GM18520 (cell line): Measurements from ENCODE around the gene SEC14L6.
"Not testable (repeated sequence)": the region's sequence is repeated elsewhere in the genome, so short reads cannot be mapped to it uniquely, and the experiment has no call there.

ENCODE experiments used
- ATAC-seq: cut with Tn5 transposase; IDR thresholded peaks from one replicate; pipeline ENCODE4 v1.9.1; 2021; ENCODE audit not compliant: unreplicated experiment

SEC14L6 gene

GRCh38 chr22:30546616-30547015, at the start of gene SEC14L6:
Gene SEC14L6 (minus strand): TSS chr22:30546741. CDS start chr22:30546682, 59 bp downstream.
- ATAC-seq, result no peak

GRCh38 chr22:30596199-30596598, 49.7 kb upstream of the SEC14L6 start:
- ATAC-seq, result no peak

GRCh38 chr22:30592360-30592713, 45.8 kb upstream of the SEC14L6 start:
- not testable (repeated sequence) for ATAC-seq

- peak; percentile 90 for ATAC-seq
Observed at GRCh38 chr22:30591588-30592359, 45.2 kb upstream of the SEC14L6 start, which contains the start of gene PES1. Gene PES1 (minus strand): TSS chr22:30591910. CDS start chr22:30591833, 77 bp downstream.

GRCh38 chr22:30591191-30591587, 44.6 kb upstream of the SEC14L6 start:
- peak; percentile 6 for ATAC-seq

GRCh38 chr22:30586414-30586813, 39.9 kb upstream of the SEC14L6 start:
- ATAC-seq, result no peak

- ATAC-seq, result no peak
Observed at GRCh38 chr22:30584441-30584840, 37.9 kb upstream of the SEC14L6 start.

- no peak for ATAC-seq
Observed at GRCh38 chr22:30582788-30583545, 36.4 kb upstream of the SEC14L6 start.

- no peak for ATAC-seq
Observed at GRCh38 chr22:30582051-30582450, 35.5 kb upstream of the SEC14L6 start.

GRCh38 chr22:30580896-30581295, 34.4 kb upstream of the SEC14L6 start:
- no peak for ATAC-seq

GRCh38 chr22:30578481-30578880, 31.9 kb upstream of the SEC14L6 start:
- no peak for ATAC-seq

- no peak for ATAC-seq
Observed at GRCh38 chr22:30575859-30576258, 29.3 kb upstream of the SEC14L6 start.

- ATAC-seq, result no peak
Observed at GRCh38 chr22:30574997-30575671, 28.6 kb upstream of the SEC14L6 start.

GRCh38 chr22:30574095-30574981, 27.8 kb upstream of the SEC14L6 start, which contains the start of gene GAL3ST1:
Gene GAL3ST1 (minus strand): TSS chr22:30574665. CDS start chr22:30557392, 17,273 bp downstream.
- ATAC-seq, result no peak

GRCh38 chr22:30573594-30574094, 27.1 kb upstream of the SEC14L6 start:
- no peak for ATAC-seq

GRCh38 chr22:30572840-30573593, 26.5 kb upstream of the SEC14L6 start:
- ATAC-seq, result no peak

GRCh38 chr22:30572210-30572609, 25.7 kb upstream of the SEC14L6 start:
- no peak for ATAC-seq

- no peak for ATAC-seq
Observed at GRCh38 chr22:30569674-30570202, 23.2 kb upstream of the SEC14L6 start.

GRCh38 chr22:30568137-30568805, 21.7 kb upstream of the SEC14L6 start:
- ATAC-seq, result no peak
